HL-60 (cell line): ENCODE results near the gene DXO.

Experiments used
- TF ChIP-seq, protein P1 (sequence below): IDR thresholded peaks from one replicate; pipeline ENCODE4 v1.5.1; 2011; ENCODE audit warnings: low read length, control low read depth, inconsistent platforms; ENCODE audit not compliant: insufficient read depth
- TF ChIP-seq, protein P2 (sequence below): IDR thresholded peaks from 2 replicates; pipeline ENCODE4 v1.6.1; 2012; ENCODE audit warnings: low read depth; ENCODE audit not compliant: insufficient replicate concordance

DNA sequence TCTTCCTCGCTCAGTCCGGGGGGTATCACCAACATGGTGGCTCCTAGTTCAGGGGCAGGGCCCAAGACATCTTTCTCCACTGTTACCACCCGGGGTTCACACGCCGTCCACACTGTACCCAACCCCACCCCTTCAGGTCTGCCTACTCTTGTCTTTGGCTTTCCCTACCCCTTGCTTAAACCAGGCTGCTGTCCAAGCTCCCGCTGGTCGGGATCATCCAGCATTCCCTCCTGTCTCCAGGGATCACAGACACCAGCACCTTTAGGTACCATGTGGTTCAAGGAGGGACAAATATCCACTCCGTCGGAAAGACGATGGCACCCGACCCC is 13.6 kb downstream of the DXO start:
- TF ChIP-seq, protein P1, sequence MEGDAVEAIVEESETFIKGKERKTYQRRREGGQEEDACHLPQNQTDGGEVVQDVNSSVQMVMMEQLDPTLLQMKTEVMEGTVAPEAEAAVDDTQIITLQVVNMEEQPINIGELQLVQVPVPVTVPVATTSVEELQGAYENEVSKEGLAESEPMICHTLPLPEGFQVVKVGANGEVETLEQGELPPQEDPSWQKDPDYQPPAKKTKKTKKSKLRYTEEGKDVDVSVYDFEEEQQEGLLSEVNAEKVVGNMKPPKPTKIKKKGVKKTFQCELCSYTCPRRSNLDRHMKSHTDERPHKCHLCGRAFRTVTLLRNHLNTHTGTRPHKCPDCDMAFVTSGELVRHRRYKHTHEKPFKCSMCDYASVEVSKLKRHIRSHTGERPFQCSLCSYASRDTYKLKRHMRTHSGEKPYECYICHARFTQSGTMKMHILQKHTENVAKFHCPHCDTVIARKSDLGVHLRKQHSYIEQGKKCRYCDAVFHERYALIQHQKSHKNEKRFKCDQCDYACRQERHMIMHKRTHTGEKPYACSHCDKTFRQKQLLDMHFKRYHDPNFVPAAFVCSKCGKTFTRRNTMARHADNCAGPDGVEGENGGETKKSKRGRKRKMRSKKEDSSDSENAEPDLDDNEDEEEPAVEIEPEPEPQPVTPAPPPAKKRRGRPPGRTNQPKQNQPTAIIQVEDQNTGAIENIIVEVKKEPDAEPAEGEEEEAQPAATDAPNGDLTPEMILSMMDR, result no peak
- TF ChIP-seq, protein P2, sequence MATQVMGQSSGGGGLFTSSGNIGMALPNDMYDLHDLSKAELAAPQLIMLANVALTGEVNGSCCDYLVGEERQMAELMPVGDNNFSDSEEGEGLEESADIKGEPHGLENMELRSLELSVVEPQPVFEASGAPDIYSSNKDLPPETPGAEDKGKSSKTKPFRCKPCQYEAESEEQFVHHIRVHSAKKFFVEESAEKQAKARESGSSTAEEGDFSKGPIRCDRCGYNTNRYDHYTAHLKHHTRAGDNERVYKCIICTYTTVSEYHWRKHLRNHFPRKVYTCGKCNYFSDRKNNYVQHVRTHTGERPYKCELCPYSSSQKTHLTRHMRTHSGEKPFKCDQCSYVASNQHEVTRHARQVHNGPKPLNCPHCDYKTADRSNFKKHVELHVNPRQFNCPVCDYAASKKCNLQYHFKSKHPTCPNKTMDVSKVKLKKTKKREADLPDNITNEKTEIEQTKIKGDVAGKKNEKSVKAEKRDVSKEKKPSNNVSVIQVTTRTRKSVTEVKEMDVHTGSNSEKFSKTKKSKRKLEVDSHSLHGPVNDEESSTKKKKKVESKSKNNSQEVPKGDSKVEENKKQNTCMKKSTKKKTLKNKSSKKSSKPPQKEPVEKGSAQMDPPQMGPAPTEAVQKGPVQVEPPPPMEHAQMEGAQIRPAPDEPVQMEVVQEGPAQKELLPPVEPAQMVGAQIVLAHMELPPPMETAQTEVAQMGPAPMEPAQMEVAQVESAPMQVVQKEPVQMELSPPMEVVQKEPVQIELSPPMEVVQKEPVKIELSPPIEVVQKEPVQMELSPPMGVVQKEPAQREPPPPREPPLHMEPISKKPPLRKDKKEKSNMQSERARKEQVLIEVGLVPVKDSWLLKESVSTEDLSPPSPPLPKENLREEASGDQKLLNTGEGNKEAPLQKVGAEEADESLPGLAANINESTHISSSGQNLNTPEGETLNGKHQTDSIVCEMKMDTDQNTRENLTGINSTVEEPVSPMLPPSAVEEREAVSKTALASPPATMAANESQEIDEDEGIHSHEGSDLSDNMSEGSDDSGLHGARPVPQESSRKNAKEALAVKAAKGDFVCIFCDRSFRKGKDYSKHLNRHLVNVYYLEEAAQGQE, result no peak
